HEK293 (cell line): ENCODE measurements around the gene PPP1R9B.

ENCODE experiments used
- CTCF ChIA-PET: fragments of 350-600 bp; formaldehyde crosslinking; extraction: SDS; loops from one replicate; lab custom pipeline; 2021; ENCODE audit warnings: antibody characterized with exemption; lab: Yijun Ruan, JAX
- POLR2A ChIA-PET: fragments of 300-600 bp; formaldehyde crosslinking; extraction: SDS; loops from one replicate; lab custom pipeline; 2020; ENCODE audit warnings: antibody characterized with exemption, inconsistent platforms; lab: Yijun Ruan, JAX
- H3K27ac ChIP-seq: fragments of 200-500 bp; sonication (Bioruptor generic); 2 replicates; pipeline ENCODE4 v1.5.1; 2014; ENCODE audit warnings: low read depth, low read length, control low read depth, inconsistent platforms; ENCODE audit errors: extremely low read depth
- H3K36me3 ChIP-seq, 2 experiments: fragments of 200-500 bp in 1 of 2; sonication (Bioruptor generic) in 1 of 2; 1 replicate in 1 of 2; 2 replicates in 1 of 2; pipeline ENCODE4 v1.5.1; 2014 to 2017; ENCODE audit warnings: inconsistent platforms in 2 of 2, low read length in 2 of 2; ENCODE audit not compliant: control insufficient read depth in 2 of 2, insufficient read depth in 1 of 2
- H3K4me1 ChIP-seq: fragments of 200-500 bp; sonication (Bioruptor generic); 2 replicates; pipeline ENCODE4 v1.5.1; 2014; ENCODE audit warnings: mild to moderate bottlenecking, low read length, inconsistent platforms; ENCODE audit not compliant: control insufficient read depth, insufficient read depth
- H3K4me3 ChIP-seq: 2 replicates; pipeline ENCODE4 v1.5.1; 2011; ENCODE audit warnings: low read depth, mild to moderate bottlenecking, control low read depth, low read length, moderate library complexity
- H3K9me3 ChIP-seq: fragments of 200-500 bp; sonication (Bioruptor generic); 2 replicates; pipeline ENCODE4 v1.5.1; 2014; ENCODE audit warnings: low read depth, low read length, inconsistent platforms; ENCODE audit not compliant: control insufficient read depth, insufficient read depth
- BCL11A ChIP-seq: fragments of 450-650 bp; formaldehyde crosslinking; IDR thresholded peaks from 2 replicates; pipeline ENCODE4 v1.5.1; 2016; ENCODE audit warnings: low read depth, missing biosample characterization, missing genetic modification characterization
- EGR2 ChIP-seq: fragments of 450-650 bp; formaldehyde crosslinking; IDR thresholded peaks from 2 replicates; pipeline ENCODE4 v1.5.1; 2016; ENCODE audit warnings: low read depth, missing biosample characterization, missing genetic modification characterization
- FEZF1 ChIP-seq: fragments of 450-650 bp; formaldehyde crosslinking; IDR thresholded peaks from 2 replicates; pipeline ENCODE4 v1.5.1; 2016; ENCODE audit warnings: missing biosample characterization, missing genetic modification characterization
- GLI2 ChIP-seq: fragments of 450-650 bp; formaldehyde crosslinking; IDR thresholded peaks from 2 replicates; pipeline ENCODE4; 2017; ENCODE audit warnings: missing biosample characterization, missing genetic modification characterization, low read depth, borderline replicate concordance
- GLIS1 ChIP-seq: fragments of 450-650 bp; formaldehyde crosslinking; IDR thresholded peaks from 2 replicates; pipeline ENCODE4 v1.5.1; 2016; ENCODE audit warnings: missing biosample characterization, missing genetic modification characterization
- IKZF3 ChIP-seq: fragments of 450-650 bp; IDR thresholded peaks from 2 replicates; pipeline ENCODE4 v1.5.0; 2018; ENCODE audit warnings: missing biosample characterization, mild to moderate bottlenecking, missing genetic modification characterization, moderate library complexity
- OSR2 ChIP-seq: fragments of 450-650 bp; formaldehyde crosslinking; IDR thresholded peaks from 2 replicates; pipeline ENCODE4 v1.5.1; 2016; ENCODE audit warnings: missing biosample characterization, missing genetic modification characterization
- PRDM6 ChIP-seq: fragments of 450-650 bp; formaldehyde crosslinking; IDR thresholded peaks from 2 replicates; pipeline ENCODE4 v1.5.1; 2017; ENCODE audit warnings: missing biosample characterization, missing genetic modification characterization
- SP2 ChIP-seq: fragments of 450-650 bp; formaldehyde crosslinking; IDR thresholded peaks from 2 replicates; pipeline ENCODE4 v1.5.1; 2016; ENCODE audit warnings: missing biosample characterization, missing genetic modification characterization
- ZBTB17 ChIP-seq: fragments of 450-650 bp; formaldehyde crosslinking; IDR thresholded peaks from 2 replicates; pipeline ENCODE4 v1.5.1; 2016; ENCODE audit warnings: missing biosample characterization, missing genetic modification characterization
- ZFHX2 ChIP-seq: fragments of 450-650 bp; formaldehyde crosslinking; conservative IDR thresholded peaks from 2 replicates; pipeline ENCODE4 v1.5.1; 2016; ENCODE audit warnings: missing biosample characterization, missing genetic modification characterization
- ZNF121 ChIP-seq: fragments of 450-650 bp; formaldehyde crosslinking; IDR thresholded peaks from 2 replicates; pipeline ENCODE4 v1.5.1; 2016; ENCODE audit warnings: missing biosample characterization, missing genetic modification characterization
- ZNF155 ChIP-seq: fragments of 450-650 bp; formaldehyde crosslinking; IDR thresholded peaks from 2 replicates; pipeline ENCODE4 v1.5.1; 2016; ENCODE audit warnings: missing biosample characterization, missing genetic modification characterization
- ZNF211 ChIP-seq: fragments of 450-650 bp; formaldehyde crosslinking; IDR thresholded peaks from 2 replicates; pipeline ENCODE4 v1.5.1; 2016; ENCODE audit warnings: low read depth, missing biosample characterization, missing genetic modification characterization
- ZNF274 ChIP-seq, 2 experiments: fragments of 200-500 bp in 1 of 2; fragments of 450-650 bp in 1 of 2; sonication (Bioruptor generic) in 1 of 2; formaldehyde crosslinking in 1 of 2; IDR thresholded peaks; 2 replicates each; pipeline versions ENCODE4 v1.5.1 to v1.6.1; 2014 to 2016; ENCODE audit warnings: borderline replicate concordance in 1 of 2, inconsistent platforms in 1 of 2, low read length in 1 of 2, missing biosample characterization in 1 of 2, missing genetic modification characterization in 1 of 2
- ZNF416 ChIP-seq: fragments of 450-650 bp; formaldehyde crosslinking; IDR thresholded peaks from 2 replicates; pipeline ENCODE4 v1.5.1; 2016; ENCODE audit warnings: missing biosample characterization, missing genetic modification characterization
- ZNF510 ChIP-seq: fragments of 450-650 bp; formaldehyde crosslinking; IDR thresholded peaks from 2 replicates; pipeline ENCODE4 v1.5.1; 2018; ENCODE audit warnings: mild to moderate bottlenecking, missing genetic modification characterization, missing biosample characterization; ENCODE audit not compliant: insufficient replicate concordance
- ZNF529 ChIP-seq: fragments of 450-650 bp; formaldehyde crosslinking; IDR thresholded peaks from 2 replicates; pipeline ENCODE4 v1.5.1; 2017; ENCODE audit warnings: missing genetic modification characterization, missing biosample characterization; ENCODE audit not compliant: insufficient replicate concordance
- ZNF548 ChIP-seq: fragments of 450-650 bp; formaldehyde crosslinking; IDR thresholded peaks from 2 replicates; pipeline ENCODE4 v1.5.1; 2016; ENCODE audit warnings: missing biosample characterization, missing genetic modification characterization
- ZNF571 ChIP-seq: fragments of 450-650 bp; formaldehyde crosslinking; IDR thresholded peaks from 2 replicates; pipeline ENCODE4 v1.5.0; 2017; ENCODE audit warnings: missing biosample characterization, missing genetic modification characterization
- ZNF76 ChIP-seq: fragments of 450-650 bp; formaldehyde crosslinking; IDR thresholded peaks from 2 replicates; pipeline ENCODE4; 2016; ENCODE audit warnings: low read depth, missing biosample characterization, missing genetic modification characterization, borderline replicate concordance
- TF ChIP-seq, protein P1 (sequence below): fragments of 450-650 bp; formaldehyde crosslinking; IDR thresholded peaks from 2 replicates; pipeline ENCODE4; 2016; ENCODE audit warnings: missing biosample characterization, missing genetic modification characterization
- TF ChIP-seq, protein P2 (sequence below): fragments of 450-650 bp; formaldehyde crosslinking; IDR thresholded peaks from 2 replicates; pipeline ENCODE4 v1.5.1; 2017; ENCODE audit warnings: missing biosample characterization, missing genetic modification characterization
- TF ChIP-seq, protein P3 (sequence below): fragments of 450-650 bp; formaldehyde crosslinking; optimal IDR thresholded peaks from 2 replicates; pipeline ENCODE3; 2016; ENCODE audit warnings: missing biosample characterization, mild to moderate bottlenecking, missing genetic modification characterization
- TF ChIP-seq, protein P4 (sequence below): fragments of 450-650 bp; formaldehyde crosslinking; IDR thresholded peaks from 2 replicates; pipeline ENCODE4 v1.5.1; 2016; ENCODE audit warnings: missing biosample characterization, missing genetic modification characterization
- TF ChIP-seq, protein P5 (sequence below): fragments of 450-650 bp; formaldehyde crosslinking; IDR thresholded peaks from 2 replicates; pipeline ENCODE4 v1.5.1; 2016; ENCODE audit warnings: missing biosample characterization, missing genetic modification characterization

The PPP1R9B gene

GRCh38 chr17:50128441-50129352 lies 21.8 kb downstream of the PPP1R9B start:
- Histone ChIP-seq H3K4me1 (peaks cover 6% of the 10 kb centered on the region), H3K4me3 (no peak overlapping the region), H3K36me3 (peaks cover 0 to 9% of the 10 kb centered on the region in 2 experiments; a peak in 1 of 3 replicates), H3K27ac (no peak overlapping the region), H3K9me3 (no peaks in the 10 kb centered on the region)
- ChIA-PET POLR2A (interaction anchor here (0.7 kb wide), 1 partner anchor 19 kb away, joined by 6 read pairs; no protein-coding TSS in a partner anchor), CTCF (interaction anchor here (0.6 to 0.7 kb wide), 2 partner anchors 45 to 49 kb away, joined by 3 read pairs; no protein-coding TSS in a partner anchor)
- TF ChIP-seq FEZF1 (no peak), GLIS1 (tag by site-specific recombination) (no peak), ZNF548 (tag by site-specific recombination) (no peak), ZNF274 (IDR thresholded peaks at IDR 0.05; ENCODE audit: low read length) (no peak), ZNF274 (tag by site-specific recombination; IDR thresholded peaks at IDR 0.05; ENCODE audit: borderline replicate concordance) (no peak), IKZF3 (tag by site-specific recombination) (peak; percentile 72), OSR2 (no peak), ZNF155 (no peak), EGR2 (peak; percentile 91), ZNF121 (tag by site-specific recombination) (no peak), ZNF510 (no peak), ZNF529 (tag by site-specific recombination) (no peak), BCL11A (tag by site-specific recombination) (no peak), ZBTB17 (tag by site-specific recombination) (no peak), PRDM6 (tag by site-specific recombination) (no peak), ZNF211 (tag by site-specific recombination) (no peak), GLI2 (no peak), SP2 (no peak), ZFHX2 (tag by site-specific recombination) (peak; percentile 92), ZNF76 (tag by site-specific recombination) (no peak), ZNF416 (tag by site-specific recombination) (no peak), ZNF571 (tag by site-specific recombination) (0 out of 2 replicates have a peak, but pooled peaks have one; percentile 29)
- TF ChIP-seq, protein P1, sequence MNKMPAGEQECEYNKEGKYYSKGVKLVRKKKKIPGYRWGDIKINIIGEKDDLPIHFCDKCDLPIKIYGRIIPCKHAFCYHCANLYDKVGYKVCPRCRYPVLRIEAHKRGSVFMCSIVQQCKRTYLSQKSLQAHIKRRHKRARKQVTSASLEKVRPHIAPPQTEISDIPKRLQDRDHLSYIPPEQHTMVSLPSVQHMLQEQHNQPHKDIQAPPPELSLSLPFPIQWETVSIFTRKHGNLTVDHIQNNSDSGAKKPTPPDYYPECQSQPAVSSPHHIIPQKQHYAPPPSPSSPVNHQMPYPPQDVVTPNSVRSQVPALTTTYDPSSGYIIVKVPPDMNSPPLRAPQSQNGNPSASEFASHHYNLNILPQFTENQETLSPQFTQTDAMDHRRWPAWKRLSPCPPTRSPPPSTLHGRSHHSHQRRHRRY = no peak
- TF ChIP-seq, protein P2, sequence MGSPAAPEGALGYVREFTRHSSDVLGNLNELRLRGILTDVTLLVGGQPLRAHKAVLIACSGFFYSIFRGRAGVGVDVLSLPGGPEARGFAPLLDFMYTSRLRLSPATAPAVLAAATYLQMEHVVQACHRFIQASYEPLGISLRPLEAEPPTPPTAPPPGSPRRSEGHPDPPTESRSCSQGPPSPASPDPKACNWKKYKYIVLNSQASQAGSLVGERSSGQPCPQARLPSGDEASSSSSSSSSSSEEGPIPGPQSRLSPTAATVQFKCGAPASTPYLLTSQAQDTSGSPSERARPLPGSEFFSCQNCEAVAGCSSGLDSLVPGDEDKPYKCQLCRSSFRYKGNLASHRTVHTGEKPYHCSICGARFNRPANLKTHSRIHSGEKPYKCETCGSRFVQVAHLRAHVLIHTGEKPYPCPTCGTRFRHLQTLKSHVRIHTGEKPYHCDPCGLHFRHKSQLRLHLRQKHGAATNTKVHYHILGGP (tag by site-specific recombination) = no peak
- TF ChIP-seq, protein P3, sequence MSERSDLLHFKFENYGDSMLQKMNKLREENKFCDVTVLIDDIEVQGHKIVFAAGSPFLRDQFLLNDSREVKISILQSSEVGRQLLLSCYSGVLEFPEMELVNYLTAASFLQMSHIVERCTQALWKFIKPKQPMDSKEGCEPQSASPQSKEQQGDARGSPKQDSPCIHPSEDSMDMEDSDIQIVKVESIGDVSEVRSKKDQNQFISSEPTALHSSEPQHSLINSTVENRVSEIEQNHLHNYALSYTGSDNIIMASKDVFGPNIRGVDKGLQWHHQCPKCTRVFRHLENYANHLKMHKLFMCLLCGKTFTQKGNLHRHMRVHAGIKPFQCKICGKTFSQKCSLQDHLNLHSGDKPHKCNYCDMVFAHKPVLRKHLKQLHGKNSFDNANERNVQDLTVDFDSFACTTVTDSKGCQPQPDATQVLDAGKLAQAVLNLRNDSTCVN (tag by site-specific recombination) = no peak
- TF ChIP-seq, protein P4, sequence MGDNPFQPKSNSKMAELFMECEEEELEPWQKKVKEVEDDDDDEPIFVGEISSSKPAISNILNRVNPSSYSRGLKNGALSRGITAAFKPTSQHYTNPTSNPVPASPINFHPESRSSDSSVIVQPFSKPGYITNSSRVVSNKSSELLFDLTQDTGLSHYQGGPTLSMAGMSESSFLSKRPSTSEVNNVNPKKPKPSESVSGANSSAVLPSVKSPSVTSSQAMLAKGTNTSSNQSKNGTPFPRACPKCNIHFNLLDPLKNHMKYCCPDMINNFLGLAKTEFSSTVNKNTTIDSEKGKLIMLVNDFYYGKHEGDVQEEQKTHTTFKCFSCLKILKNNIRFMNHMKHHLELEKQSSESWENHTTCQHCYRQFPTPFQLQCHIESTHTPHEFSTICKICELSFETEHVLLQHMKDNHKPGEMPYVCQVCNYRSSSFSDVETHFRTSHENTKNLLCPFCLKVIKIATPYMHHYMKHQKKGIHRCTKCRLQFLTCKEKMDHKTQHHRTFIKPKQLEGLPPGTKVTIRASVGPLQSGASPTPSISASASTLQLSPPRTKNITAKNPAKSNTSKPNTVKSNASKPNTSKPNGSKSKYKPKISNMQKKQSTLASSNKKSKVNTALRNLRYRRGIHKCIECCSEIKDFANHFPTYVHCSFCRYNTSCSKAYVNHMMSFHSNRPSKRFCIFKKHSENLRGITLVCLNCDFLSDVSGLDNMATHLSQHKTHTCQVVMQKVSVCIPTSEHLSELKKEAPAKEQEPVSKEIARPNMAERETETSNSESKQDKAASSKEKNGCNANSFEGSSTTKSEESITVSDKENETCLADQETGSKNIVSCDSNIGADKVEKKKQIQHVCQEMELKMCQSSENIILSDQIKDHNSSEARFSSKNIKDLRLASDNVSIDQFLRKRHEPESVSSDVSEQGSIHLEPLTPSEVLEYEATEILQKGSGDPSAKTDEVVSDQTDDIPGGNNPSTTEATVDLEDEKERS = no peak
- TF ChIP-seq, protein P5, sequence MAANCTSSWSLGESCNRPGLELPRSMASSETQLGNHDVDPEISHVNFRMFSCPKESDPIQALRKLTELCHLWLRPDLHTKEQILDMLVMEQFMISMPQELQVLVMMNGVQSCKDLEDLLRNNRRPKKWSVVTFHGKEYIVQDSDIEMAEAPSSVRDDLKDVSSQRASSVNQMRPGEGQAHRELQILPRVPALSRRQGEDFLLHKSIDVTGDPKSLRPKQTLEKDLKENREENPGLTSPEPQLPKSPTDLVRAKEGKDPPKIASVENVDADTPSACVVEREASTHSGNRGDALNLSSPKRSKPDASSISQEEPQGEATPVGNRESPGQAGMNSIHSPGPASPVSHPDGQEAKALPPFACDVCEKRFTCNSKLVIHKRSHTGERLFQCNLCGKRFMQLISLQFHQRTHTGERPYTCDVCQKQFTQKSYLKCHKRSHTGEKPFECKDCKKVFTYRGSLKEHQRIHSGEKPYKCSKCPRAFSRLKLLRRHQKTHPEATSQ (tag by site-specific recombination) = no peak
